GM18873 (cell line): ENCODE measurements around the gene NFATC2.

Experiments
- ATAC-seq: cut with Tn5 transposase; IDR thresholded peaks from one replicate; pipeline ENCODE4 v1.9.1; 2021; ENCODE audit warnings: mild to moderate bottlenecking, moderate library complexity, moderate number of reproducible peaks; ENCODE audit not compliant: unreplicated experiment, low FRiP score

Gene NFATC2

DNA sequence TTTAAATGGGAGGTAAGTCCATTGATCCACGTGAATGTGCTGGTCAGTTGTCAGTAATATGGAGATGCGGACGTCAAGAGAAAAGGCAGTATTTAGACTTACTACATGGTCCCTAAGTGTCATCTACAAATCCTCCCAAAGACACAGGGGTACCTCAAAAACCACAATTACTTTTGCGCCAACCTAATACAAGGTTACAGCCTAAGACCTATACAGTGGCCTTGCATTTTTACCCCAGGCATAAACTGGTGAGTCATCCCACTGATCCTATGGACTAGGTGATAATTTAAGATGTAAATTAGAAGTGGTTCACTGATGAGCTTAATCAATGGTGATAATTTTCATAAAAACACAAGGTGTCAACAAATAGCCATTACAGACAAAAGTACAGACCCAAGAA, 141.0 kb downstream of the NFATC2 start:
- ATAC-seq = no peak

DNA sequence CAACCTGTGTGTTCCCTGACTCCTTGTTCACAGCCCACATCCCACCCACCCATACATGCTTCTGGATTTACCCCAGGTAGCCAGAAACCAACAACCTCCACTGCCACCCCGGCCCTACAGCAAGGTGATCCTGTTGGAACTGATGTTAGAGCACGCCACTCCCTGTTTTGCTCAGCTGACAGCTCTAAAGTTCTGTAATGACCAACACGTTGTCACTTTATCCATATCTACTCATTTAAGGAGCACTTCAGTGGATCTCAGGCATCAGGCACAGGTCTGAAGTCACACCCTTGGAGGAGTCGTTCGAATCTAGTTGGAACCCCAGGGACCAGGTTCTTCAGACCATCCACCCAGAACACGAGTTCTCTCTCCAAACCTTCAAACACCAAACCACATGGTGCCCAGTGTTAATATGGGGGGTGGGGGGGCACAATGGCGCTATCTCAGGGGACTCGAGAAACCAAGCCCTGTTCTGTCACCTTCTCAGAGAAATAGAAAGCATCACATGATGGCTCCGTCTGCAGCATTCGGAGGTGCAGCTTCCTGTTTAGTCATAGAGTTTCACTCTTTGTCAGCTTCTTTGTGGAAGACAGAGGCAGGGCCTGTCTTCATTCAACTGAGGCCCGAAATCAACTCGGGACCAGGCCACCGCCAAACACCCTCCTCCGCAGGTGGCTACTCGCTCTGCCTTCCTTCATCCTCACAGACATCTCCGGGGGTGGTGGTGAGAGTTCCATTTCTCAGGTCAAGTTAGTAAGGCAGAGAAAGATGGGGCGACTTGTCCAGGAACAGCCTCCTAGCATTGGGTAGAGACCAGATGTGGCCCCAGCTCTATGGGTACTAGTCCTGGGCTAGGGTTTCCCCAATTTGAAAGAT, 142.2 kb downstream of the NFATC2 start:
- ATAC-seq = peak; percentile 56

DNA sequence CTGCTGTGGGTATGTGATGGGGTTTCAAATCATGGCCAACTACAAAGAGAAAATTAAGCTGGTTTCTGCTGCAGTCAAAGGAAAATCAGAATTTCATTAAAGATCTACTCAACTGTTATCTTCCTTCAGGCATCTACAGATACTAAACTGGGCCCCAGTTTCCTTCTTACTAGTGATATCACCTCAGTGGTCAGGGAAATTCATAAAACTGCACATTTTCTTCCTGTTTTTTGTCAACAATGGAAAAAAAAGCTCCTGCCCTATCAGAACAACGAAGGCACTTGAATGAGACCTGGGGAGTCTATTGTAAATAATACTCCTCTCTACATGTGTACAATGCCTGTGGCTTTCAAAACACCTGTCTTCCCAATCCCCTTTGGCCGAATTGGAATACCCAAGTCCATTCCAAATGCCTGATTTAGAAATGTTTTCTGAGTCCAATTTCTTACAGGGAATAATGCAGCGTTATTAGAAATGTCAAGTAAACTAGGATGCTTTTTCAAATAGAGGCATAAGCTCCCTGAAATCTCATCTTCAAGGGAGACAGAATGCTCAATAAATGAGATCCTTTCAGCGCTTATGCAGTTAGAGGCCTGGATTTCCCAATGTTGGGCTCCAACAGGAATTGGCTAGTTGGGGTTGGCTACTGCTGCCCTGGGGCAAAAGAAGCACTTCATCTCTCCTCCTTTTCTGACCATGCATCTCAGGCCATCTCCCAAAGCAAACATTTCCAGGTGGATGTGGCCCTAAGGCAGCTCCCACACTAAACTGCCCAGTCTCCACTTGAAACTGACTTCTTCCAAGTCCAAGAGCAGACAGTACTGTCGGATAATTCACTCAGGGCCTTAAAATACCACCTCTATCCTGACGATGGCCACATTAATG, 143.3 kb downstream of the NFATC2 start:
- no peak for ATAC-seq

DNA sequence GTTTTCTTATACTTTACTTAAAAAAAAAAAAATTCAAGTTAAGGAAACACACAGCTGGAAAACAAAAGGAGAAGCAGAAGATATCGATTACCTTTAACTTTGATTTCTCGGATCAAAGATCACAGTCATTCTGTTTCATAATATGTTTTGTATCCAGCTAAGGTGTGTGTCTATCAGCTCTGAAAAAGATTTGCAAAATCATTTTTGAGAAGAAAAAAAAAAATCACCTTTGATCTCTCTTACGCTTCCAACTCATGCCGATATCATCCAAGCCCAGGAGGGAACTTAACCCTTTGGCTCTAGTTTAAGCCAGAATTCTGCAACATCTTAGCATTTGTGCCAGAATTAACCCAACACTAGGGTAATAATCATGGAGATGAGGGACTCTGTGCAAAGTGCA, 144.0 kb downstream of the NFATC2 start:
- ATAC-seq = no peak

DNA sequence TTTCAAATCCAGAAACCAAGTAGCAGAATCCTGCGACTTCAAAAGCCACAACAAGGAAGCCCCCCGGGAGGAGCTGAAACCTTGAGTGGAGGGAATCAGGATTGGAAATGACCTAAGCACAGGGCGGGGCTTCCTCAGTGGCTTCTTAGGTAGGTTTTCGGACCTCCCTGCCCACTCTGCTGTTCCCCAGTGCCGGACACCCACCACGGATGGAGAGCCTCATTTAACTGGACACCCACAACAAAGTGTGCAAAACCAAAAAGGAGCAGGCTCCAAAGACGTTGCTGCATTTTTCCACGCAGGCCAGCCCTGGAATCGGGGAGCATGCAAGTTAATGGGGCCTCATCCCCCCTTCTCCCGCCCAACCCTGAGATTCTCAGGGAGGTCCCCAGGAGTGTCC, 144.4 kb downstream of the NFATC2 start:
- no peak for ATAC-seq

DNA sequence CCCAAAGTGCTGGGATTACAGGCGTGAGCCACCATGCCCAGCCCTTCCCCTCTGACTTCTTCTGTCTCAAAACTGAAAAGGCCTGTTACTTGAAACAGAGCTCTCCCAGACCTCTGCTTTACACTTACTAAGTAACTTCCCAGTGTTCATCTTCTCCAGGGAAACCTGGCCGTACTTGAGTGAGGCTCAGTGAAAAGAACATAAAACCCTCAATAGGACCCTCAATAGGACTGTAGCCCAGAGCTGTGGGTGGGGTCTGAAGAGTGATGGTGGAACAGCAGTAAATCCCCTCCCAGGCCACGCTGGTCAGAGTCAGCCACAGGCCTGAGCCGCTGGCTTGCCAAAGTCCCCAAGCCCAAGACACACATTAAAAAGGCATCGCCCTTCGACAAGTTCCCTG, 145.4 kb downstream of the NFATC2 start:
- ATAC-seq = no peak

DNA sequence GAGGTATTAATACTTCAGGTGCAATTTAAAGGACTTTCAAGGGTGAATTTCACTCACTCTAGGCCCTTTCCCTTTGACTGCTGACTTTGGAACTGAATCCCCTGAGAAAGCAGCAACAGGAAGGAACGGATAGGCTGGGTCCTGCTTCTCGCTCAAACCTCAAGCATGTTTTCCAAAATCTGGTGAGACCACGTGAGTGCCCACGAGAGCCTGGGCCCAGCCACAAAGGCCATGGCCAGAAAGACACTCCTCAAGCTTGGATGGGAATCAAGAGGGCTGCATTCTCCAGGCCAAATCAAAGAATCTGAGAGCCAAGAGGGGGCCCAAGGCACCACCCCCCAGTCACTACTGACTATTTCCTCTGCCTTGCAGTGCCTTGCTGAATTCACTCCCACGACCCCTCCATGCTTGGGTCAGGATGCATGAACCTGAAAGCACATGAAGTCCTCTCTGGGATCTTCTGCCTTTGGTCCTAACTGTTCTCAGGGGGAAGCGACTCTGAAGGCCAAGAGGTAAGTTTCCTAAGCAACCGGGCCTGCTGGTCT, 146.1 kb downstream of the NFATC2 start:
- ATAC-seq = no peak

DNA sequence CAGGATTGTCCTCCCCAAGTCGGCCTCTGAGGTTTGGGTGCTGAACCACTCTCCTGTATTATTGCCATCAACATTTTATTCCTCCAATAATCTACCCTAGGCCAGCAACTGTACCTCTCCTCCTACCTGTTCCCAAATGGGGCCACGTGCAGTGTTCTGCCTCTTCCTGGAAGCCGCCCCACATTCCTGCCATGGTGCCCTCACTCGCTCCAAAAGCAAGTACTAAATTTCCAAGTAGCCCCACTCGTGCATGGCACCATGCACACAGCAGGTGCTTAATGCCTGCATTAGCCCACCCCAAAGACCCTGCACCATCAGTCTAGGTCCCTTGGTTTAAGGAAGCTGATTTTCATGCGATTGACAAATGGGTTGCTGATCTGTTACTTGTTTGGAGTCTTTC, 147.8 kb downstream of the NFATC2 start:
- no peak for ATAC-seq

DNA sequence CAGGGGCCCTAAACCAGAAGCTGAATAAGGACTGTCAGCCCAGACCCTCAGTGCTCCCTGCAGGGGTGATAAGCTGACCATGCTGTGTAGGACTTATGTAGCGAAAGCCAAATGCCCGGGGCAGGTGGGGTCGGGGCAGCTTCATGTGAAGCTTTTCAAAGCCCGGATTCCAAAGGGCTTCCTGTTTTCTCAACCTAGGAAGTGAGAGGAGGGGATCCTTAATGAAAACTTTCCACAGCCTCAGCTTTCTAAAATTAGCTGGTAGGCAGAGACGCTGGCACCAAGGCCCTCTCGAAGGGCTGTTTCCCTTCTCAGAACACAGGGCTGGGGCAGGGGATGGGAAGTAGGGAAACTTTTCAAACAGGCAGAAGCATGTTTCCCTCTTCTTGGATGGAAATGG, 148.9 kb downstream of the NFATC2 start:
- ATAC-seq = no peak

DNA sequence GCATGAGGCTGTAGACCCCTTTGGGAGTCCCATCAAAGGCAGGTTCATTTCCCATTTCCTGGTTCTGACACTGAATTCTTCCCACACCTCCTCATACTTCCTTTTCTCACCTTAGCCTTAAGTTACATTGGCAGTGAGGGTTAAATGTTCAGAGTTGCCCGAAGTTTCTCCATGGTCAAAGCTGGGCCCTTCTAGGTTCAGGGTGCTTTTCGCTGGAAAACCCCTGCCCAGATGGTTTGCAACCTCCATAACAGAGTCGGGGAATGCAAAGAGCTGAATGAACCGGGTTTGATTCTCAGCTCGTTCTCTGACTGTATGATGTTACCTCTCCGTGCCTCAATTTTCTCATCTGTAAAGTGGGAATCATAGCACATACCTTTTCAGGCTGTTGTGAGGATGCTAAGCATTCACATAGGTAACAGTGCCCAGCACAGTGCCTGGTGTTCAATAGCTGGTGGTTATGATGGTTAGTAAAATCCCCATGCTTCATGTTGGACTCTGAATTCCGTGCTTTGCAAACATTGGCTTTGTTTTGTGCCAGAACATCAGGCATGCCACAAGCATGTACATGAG, 149.8 kb downstream of the NFATC2 start:
- no peak for ATAC-seq

DNA sequence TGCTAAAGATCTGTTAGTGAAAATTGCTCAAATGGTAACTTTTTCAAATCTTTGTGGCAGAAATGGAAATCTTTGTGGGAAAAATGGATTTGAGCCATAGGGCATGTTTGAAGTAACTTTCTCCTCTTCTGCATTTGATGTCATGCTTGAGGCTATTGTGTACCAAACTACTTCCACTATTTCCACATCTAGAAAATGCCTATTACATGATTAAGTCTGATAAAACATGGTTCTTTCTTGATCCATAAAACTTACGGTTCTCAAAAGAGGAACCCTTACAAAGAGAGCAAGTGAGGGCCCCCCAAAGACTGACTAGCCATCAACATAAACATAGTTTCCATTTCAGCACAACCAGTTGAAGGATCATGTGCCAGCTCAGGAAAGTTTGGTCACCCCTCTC, 150.6 kb downstream of the NFATC2 start:
- no peak for ATAC-seq

DNA sequence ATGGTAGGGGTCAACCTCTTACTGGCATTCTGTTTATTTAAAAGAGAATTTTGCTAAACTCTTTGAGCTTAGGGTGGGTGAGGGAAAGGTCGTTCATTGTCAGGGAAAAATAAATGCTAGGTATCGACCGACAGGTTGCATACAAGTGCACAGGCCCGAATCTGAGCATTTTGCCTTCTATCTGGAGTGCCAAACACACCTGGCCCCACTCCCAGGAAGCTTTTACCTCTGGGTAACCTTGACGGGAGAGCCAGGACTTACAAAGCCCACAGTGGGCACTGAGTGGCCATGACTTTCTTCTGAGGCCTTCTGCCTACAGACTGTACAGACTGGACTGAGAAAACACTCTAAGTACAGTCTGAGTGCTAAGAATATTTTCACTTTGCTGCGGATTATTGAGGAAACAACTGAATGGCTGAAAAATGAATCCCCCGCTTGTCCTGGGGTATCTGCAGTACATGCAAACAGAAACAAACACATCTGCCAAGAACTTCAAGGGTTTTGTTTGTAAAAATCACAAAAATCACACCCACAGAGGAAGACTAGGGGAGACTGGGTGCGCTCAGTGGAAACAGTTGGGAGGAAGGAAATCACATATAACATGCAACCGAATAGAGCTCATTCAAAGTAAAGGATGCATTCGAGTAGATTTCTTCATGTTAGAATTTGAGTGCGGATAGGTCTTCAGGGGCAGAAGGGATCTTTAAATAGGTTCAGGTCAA, 152.8 kb downstream of the NFATC2 start:
- ATAC-seq = no peak

DNA sequence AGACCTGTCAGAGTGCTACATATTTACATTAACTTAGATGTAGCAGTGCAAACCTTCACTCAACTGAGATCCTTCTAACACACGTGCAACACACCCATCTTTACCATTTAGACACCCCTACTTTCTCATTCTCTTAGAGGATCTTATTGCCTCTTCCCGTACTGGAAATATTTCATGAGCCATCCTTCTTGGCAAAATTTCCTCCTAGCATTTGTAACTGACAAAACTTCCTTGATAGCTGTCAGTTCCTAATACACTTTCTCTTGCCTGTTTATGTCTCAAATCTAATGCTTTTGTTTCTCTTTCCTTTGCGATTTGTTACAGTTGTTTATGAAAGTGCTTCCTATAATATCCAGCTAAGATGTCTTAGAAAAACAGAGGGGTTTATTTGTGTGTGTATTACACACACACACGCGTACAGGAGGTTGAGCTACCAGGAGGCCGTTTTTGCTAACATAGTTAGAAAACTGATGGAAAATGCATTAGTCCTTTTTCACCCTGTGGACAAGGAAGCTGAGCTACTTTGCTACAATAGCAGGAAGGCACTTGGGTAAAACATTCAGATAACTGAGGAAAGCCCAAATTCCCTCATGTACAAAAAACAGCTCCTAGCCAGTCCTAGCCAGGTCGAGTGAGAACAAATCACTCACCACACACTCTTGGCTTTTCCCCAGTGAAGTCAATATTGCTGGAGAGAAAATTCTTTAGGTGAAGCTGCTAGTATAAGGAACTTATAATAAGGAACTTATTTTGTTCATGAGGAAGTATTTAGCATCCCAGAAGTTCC, 153.6 kb downstream of the NFATC2 start:
- no peak for ATAC-seq

DNA sequence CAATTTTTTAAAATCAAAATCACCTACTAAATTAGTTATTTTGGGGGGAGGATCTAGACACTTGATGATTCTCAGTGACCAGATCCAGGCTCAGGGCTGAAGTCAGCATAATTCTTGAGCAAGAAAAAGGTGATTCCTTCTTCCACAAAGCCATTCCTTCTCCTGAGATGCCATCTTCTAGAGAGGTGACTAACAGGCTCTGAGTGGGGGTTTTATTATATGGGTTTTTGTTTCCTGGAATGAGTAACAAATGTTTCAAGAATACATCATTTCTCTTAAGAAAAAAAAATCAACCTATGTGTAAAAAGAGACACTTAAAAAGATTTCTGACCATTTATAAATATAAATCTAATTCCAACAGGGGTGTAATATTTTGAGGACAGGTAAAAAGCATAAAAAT, 154.3 kb downstream of the NFATC2 start:
- no peak for ATAC-seq

DNA sequence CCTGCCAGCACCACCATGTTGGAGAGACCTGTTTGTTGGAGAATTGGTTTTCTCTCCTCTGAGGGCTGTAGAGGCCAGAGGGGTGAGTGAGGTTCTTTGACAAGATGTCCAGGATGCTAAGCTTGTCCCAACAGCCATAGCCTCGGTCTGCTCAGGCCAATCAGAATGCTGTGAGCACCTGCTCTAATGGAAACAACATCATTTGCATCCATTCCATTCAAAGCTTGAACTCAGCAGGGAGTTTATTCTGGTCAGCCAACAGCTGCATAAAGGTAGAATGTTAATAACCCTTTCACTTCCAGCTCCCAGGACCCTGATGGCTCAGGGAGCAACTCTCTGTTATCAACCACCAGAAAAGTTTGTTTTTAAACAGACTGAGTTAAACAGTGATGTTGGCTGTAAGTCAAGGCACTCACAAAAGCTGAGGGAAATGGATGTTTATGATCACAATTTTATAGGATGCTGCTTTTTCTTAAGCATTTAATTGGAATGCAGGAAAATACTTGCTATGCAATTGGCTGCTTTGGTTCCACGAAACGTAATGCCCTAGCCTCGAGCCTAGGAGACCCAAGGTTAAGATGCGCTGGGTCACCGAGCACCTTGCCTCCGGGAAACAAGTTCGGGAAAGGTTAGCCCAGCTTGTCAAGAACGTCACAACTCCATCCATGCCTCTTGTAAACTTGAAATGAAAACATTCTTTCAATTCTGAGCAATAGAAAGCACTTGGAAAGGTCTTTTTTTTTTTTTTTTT, 155.2 kb downstream of the NFATC2 start:
- no peak for ATAC-seq

DNA sequence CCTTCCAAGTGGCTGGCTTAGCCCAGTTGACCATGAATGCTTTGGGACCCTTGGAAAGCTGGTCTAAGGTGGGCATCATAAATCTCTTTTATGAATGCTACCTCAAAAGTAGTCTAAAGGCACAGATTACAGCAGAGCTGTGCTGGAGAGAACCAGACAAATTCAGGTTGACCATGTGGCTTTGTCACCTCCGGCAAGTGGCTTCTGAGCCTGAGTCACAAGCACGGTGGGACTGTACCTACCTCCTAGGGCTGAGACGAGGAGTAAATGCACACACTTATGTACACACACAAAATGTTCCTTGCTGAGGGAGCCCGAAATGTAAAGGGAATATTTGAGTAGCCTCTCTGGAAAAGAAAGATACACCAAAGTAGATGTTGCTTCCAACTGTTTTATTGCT, 155.9 kb downstream of the NFATC2 start:
- ATAC-seq = no peak

DNA sequence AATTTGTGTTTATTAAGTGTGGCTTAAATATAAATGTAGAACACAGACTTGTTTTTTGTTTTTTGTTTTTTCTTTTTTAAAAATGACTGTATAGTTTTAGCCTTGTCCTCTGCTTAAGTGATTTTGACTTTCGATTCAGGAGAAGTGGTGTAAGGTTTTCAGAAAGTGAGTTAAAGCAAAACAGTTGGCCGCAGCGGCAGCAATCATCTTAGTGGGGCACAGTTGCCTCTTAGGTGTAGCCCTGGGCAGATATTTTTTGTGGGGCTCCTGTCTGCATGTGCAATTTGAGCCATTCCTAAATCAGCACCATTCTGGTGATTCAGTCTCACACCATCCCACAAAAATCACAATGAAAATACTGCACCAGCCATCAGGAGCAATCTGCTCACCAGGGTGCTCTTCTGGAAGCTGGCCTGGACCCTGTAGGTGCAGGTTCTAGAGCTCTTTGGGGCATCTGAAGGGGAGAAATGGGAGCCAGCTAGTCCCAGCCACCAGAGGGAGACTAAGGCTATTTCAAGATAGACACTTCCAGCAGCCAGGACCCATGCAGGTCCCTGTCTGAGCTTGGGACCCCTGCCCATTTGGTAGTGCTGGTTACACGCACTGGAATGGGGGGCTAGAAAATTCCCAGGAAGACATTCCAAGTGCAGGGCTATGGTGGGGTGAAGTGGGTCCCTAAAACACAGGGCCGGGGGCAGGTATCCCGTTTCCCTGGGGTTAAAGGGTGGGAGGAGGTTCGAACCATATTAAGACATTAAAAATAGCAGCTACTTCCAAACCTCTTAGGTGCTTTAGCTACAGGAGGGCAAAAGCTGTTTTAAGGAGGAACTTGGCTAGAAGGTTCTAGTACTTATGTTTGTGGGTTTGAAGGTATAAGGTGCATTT, 156.6 kb downstream of the NFATC2 start:
- no peak for ATAC-seq

DNA sequence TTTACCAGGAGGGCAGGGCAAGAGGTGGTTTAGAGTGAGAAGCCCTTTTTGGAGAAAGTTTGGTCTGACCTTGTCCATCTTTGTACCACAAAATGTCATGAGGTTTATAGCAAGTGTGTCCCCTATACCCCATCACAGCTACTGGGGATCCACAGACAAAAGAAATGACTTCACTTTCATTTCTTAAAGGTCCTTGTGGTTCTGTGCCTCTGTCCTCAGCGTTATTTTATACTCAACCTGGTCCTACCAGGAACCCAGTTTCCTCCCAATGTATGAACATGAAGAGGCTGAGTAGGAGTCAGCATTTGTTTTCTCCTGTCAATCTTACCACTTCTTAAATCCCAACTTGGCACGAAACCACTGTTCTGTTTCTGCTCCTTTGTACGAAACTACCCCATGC, 157.6 kb downstream of the NFATC2 start:
- no peak for ATAC-seq
